Endodermal cell (in vitro differentiated cells): ENCODE measurements around the gene PFDN1. TPM values are rescaled to one million over a fixed set of nuclear protein-coding genes. Genes with fewer than 3 reads are reported as not detected.

ENCODE experiments used
- DNase-seq: peaks from one replicate; pipeline ENCODE4 v3.0.0-alpha.2; 2017
- H3K27ac ChIP-seq: 2 replicates; pipeline ENCODE4 v1.5.1; 2013; ENCODE audit warnings: mild to moderate bottlenecking, low read depth, low read length, moderate library complexity
- H3K27me3 ChIP-seq: 2 replicates; pipeline ENCODE4 v1.6.1; 2013; ENCODE audit warnings: mild to moderate bottlenecking, low read length, moderate library complexity; ENCODE audit not compliant: insufficient read depth, control insufficient read depth, poor library complexity, severe bottlenecking
- H3K36me3 ChIP-seq: 2 replicates; pipeline ENCODE4 v1.7.0; 2013; ENCODE audit warnings: mild to moderate bottlenecking, low read length, moderate library complexity; ENCODE audit not compliant: control insufficient read depth, insufficient read depth
- H3K4me1 ChIP-seq: one replicate; pipeline ENCODE4 v1.7.0; 2013; ENCODE audit warnings: low read length; ENCODE audit not compliant: control insufficient read depth, insufficient read depth
- H3K4me3 ChIP-seq: 2 replicates; pipeline ENCODE4 v1.5.1; 2013; ENCODE audit warnings: mild to moderate bottlenecking, low read length, moderate library complexity
- H3K9ac ChIP-seq: 2 replicates; pipeline ENCODE4 v1.6.1; 2013; ENCODE audit warnings: mild to moderate bottlenecking, low read length, moderate library complexity; ENCODE audit not compliant: poor library complexity, severe bottlenecking; ENCODE audit errors: extremely low read depth
- H3K9me3 ChIP-seq: 2 replicates; pipeline ENCODE4 v1.6.1; 2013; ENCODE audit warnings: mild to moderate bottlenecking, low read length, moderate library complexity; ENCODE audit not compliant: control insufficient read depth
- H3K27ac Mint-ChIP-seq: 2 replicates; pipeline ENCODE4 v1.8.0; 2020; ENCODE audit warnings: mixed read lengths
- H3K27me3 Mint-ChIP-seq: 2 replicates; pipeline ENCODE4 v1.8.0; 2021; ENCODE audit warnings: mild to moderate bottlenecking, mixed read lengths; ENCODE audit not compliant: insufficient read depth
- H3K36me3 Mint-ChIP-seq: 2 replicates; pipeline ENCODE4 v1.8.0; 2020; ENCODE audit warnings: low read depth, mixed read lengths
- H3K4me1 Mint-ChIP-seq: 2 replicates; pipeline ENCODE4 v1.8.0; 2020; ENCODE audit warnings: mixed read lengths
- H3K4me3 Mint-ChIP-seq: 2 replicates; pipeline ENCODE4 v1.8.0; 2020; ENCODE audit warnings: mild to moderate bottlenecking, moderate library complexity, mixed read lengths
- H3K9me3 Mint-ChIP-seq: 2 replicates; pipeline ENCODE4 v1.8.0; 2020; ENCODE audit warnings: mild to moderate bottlenecking, mixed read lengths
- CTCF ChIP-seq: fragments of 200-600 bp; sonication (generic); conservative IDR thresholded peaks from 2 replicates; pipeline ENCODE4 v1.5.0; 2021; ENCODE audit warnings: antibody characterized with exemption, mild to moderate bottlenecking
- WGBS, 2 experiments: methylation state at CpG; one replicate each; pipeline versions ENCODE4 v1.1.5 to v1.1.7; 2013; ENCODE audit warnings: missing lambda C conversion rate in 2 of 2, mixed read lengths in 1 of 2; ENCODE audit not compliant: insufficient coverage in 1 of 2, insufficient read length in 1 of 2; 5-methylcytosine and 5-hydroxymethylcytosine counted together
- total RNA-seq, 2 donors: library from RNA; stranded (reverse); fragmentation: NEBNext Ultra II Directional in 1 of 2; extraction: Animal tissue kit (Norgen Biotek cat#: 25700) in 1 of 2; gene quantifications; 2 replicates in 1 of 2; 3 replicates in 1 of 2; pipeline ENCODE4 v1.2.1, GENCODE V29; 2021

The PFDN1 gene
- total RNA-seq, 2 donors from 2014 or later: 62.9 to 64.4 TPM

DNA sequence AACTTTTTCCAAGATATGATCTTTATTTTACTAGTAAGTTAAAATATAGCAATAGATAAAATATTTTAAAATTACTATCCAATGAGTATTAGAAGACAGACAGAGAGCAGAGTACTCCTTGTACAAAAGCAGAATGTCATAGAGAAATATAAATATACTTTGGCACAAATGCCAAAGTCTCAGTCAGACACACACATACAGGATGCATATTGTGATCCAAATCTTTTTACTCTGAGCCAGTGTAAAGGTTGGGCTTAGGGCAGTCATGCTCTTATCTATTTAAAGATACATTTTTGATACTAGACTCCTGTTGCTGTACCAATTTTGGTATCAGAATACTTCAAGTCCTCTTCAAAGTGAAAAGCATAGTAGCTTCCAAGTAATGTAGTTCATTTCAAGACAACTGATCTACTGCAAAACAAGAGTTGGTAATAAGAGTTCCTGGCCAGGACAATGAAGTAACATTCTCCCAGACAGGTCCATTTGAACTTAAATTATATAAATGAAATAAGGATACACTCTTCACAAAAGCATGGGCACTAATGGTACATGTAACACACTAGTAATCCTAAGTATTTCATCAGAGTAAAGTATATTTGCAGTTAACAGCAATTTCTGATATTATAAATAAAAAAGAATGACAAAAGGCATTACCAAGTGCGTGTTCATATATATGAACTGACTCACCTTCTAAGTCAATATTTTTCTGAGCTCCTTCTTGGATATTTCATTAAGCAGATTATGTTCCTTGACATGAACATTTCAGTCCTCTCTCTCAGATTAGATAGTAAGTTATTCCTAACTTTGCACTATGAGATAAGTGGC, 10.5 kb downstream of the PFDN1 start:
- no peaks in the 10 kb centered on the region for H3K27me3 Mint-ChIP-seq
- no peak overlapping the region for H3K9ac ChIP-seq

DNA sequence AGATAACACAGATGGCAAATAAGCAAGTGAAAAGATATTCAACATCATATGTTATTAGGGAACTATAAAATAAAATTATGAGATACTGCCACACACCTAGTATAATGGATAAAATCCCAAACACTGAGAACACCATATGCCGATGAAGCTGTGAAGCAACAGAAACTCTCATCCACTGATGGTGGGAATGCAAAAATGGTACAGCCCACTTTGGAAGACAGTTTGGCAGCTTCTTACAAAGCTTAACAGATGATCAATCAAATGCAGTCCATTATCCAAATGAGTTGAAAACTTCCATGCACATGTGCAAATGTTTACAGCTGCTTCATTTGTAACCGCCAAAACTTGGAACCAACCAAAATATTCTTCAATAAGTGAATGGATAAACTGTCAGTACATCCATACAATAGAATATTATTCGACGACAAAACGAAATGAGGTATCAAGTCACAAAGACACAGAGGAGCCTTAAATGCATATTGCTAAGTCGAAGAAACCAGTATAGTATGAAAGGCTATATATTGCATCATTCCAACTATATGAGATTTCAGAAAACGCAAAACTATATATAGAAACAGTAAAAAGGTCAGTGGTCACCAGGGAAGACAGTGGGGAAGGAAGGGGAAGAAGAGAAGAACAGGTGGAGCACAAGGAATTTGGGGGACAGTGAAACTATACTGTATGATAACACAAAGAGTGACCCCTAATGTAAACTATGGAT, 14.9 kb downstream of the PFDN1 start:
- no peaks in the 10 kb centered on the region for H3K4me1 Mint-ChIP-seq
- WGBS, 2 experiments: 93 to 100% methylated on average over 2 to 7 of the region's 7 CpGs

More for the DNA sequence above, 10.5 kb downstream of the PFDN1 start:
- Mint-ChIP-seq H3K36me3 (no peaks in the 10 kb centered on the region), H3K27ac (no peak overlapping the region), H3K4me3 (no peak overlapping the region), H3K9me3 (no peaks in the 10 kb centered on the region), H3K4me1 (peaks cover 24% of the 10 kb centered on the region)
- no peak overlapping the region for H3K4me3 ChIP-seq
- H3K4me1 ChIP-seq: no peaks in the 10 kb centered on the region
- DNase-seq: no peak
- WGBS, 2 experiments: 100% methylated on average over 1 of the region's 1 CpG
- TF ChIP-seq CTCF: no peak
- H3K36me3 ChIP-seq: peaks cover 11% of the 10 kb centered on the region
- H3K27ac ChIP-seq: no peak overlapping the region
- H3K9me3 ChIP-seq: no peaks in the 10 kb centered on the region
- no peaks in the 10 kb centered on the region for H3K27me3 ChIP-seq

GRCh38 chr5:140286424-140286823, 16.5 kb downstream of the PFDN1 start:
- H3K36me3 ChIP-seq: peaks cover 19% of the 10 kb centered on the region
- Mint-ChIP-seq H3K27ac (no peak overlapping the region), H3K27me3 (no peaks in the 10 kb centered on the region), H3K4me3 (no peak overlapping the region), H3K36me3 (no peaks in the 10 kb centered on the region), H3K4me1 (no peaks in the 10 kb centered on the region), H3K9me3 (no peaks in the 10 kb centered on the region)
- no peak overlapping the region for H3K27ac ChIP-seq
- H3K4me3 ChIP-seq: no peak overlapping the region
- 90 to 100% methylated on average over 1 to 2 of the region's 5 CpGs for WGBS, 2 experiments
- DNase-seq: no peak
- H3K9me3 ChIP-seq: no peaks in the 10 kb centered on the region
- H3K27me3 ChIP-seq: no peaks in the 10 kb centered on the region
- no peaks in the 10 kb centered on the region for H3K4me1 ChIP-seq
- TF ChIP-seq CTCF: no peak
- H3K9ac ChIP-seq: no peak overlapping the region

More for the DNA sequence above, 14.9 kb downstream of the PFDN1 start:
- Histone ChIP-seq H3K27ac (no peak overlapping the region), H3K9me3 (no peaks in the 10 kb centered on the region), H3K4me3 (no peak overlapping the region), H3K4me1 (no peaks in the 10 kb centered on the region), H3K27me3 (no peaks in the 10 kb centered on the region), H3K36me3 (peaks cover 18% of the 10 kb centered on the region), H3K9ac (no peak overlapping the region)
- Mint-ChIP-seq H3K27me3 (no peaks in the 10 kb centered on the region), H3K4me3 (no peak overlapping the region), H3K36me3 (no peaks in the 10 kb centered on the region), H3K27ac (no peak overlapping the region), H3K9me3 (no peaks in the 10 kb centered on the region)
- no peak for DNase-seq
- no peak for TF ChIP-seq CTCF
